B cell (primary cell): ENCODE measurements around the gene LSM3. TPM values are rescaled to one million over a fixed set of nuclear protein-coding genes. Genes with fewer than 3 reads are reported as not detected.

Experiments used
- ATAC-seq: fragments of 200-7000 bp; cut with Tn5 transposase; one replicate; pipeline ENCODE4 v1.10.0; 2021; ENCODE audit warnings: low read depth, mild to moderate bottlenecking, moderate number of reproducible peaks, moderate library complexity
- CTCF ChIA-PET: fragments of 350-600 bp; sonication (Branson Sonifier 250); formaldehyde crosslinking; loops from one replicate; lab custom pipeline; 2021; ENCODE audit warnings: antibody characterized with exemption, inconsistent platforms; lab: Charles Lee
- POLR2A ChIA-PET: fragments of 350-600 bp; sonication (Branson Sonifier 250); formaldehyde crosslinking; loops from one replicate; lab custom pipeline; 2021; ENCODE audit warnings: antibody characterized with exemption; lab: Charles Lee
- DNase-seq: peaks from one replicate; pipeline ENCODE4 v3.0.0; 2013
- H2AFZ ChIP-seq: 2 replicates; pipeline ENCODE4 v1.6.1; 2012; ENCODE audit warnings: mild to moderate bottlenecking, low read depth, low read length; ENCODE audit not compliant: insufficient read depth, poor library complexity, severe bottlenecking
- H3K27ac ChIP-seq, 2 donors: 1 replicate in 1 of 2; 2 replicates in 1 of 2; pipeline ENCODE4 v1.5.1; 2012 to 2013; ENCODE audit warnings: low read length in 2 of 2, mild to moderate bottlenecking in 2 of 2, moderate library complexity in 1 of 2
- H3K27me3 ChIP-seq, 4 experiments: fragments of 200-600 bp in 1 of 4; sonication (generic) in 1 of 4; replicated peaks in 1 of 4; 1 replicate in 2 of 4; 2 replicates in 2 of 4; pipeline versions ENCODE4 v1.6.1 to v1.7.0; 2013 to 2016; ENCODE audit warnings: low read length in 3 of 4, mild to moderate bottlenecking in 2 of 4, mixed read lengths in 1 of 4, moderate library complexity in 1 of 4; ENCODE audit not compliant: insufficient read depth in 4 of 4, control insufficient read depth in 3 of 4; ENCODE audit errors: control extremely low read depth in 1 of 4
- H3K36me3 ChIP-seq, 2 experiments: replicated peaks in 1 of 2; 1 replicate in 1 of 2; 2 replicates in 1 of 2; pipeline versions ENCODE4 v1.6.1 to v1.7.1; 2013; ENCODE audit warnings: low read length in 1 of 2; ENCODE audit not compliant: insufficient read depth in 2 of 2, control insufficient read depth in 1 of 2; ENCODE audit errors: control extremely low read depth in 1 of 2, extremely low read depth in 1 of 2
- H3K4me1 ChIP-seq, 2 donors: fragments of 200-600 bp in 1 of 2; sonication (generic) in 1 of 2; 1 replicate in 1 of 2; 2 replicates in 1 of 2; pipeline versions ENCODE4 v1.5.1 to v1.6.1; 2013 to 2017; ENCODE audit warnings: low read length in 2 of 2; ENCODE audit not compliant: control insufficient read depth in 2 of 2, insufficient read depth in 2 of 2
- H3K4me2 ChIP-seq: replicated peaks from 2 replicates; pipeline ENCODE3; 2012; ENCODE audit warnings: mild to moderate bottlenecking, low read depth, low read length; ENCODE audit not compliant: poor library complexity, severe bottlenecking
- H3K4me3 ChIP-seq, 5 experiments: fragments of 200-600 bp in 1 of 5; sonication (generic) in 1 of 5; 1 replicate in 3 of 5; 2 replicates in 2 of 5; pipeline versions ENCODE4 v1.5.1 to v1.7.0; 2011 to 2016; ENCODE audit warnings: low read length in 4 of 5, mild to moderate bottlenecking in 4 of 5, low read depth in 2 of 5, control low read depth in 1 of 5, moderate library complexity in 1 of 5; ENCODE audit not compliant: insufficient read depth in 1 of 5; ENCODE audit errors: control extremely low read depth in 1 of 5, extremely low read depth in 1 of 5
- H3K79me2 ChIP-seq: fragments of 200-600 bp; sonication (generic); one replicate; pipeline ENCODE4 v1.6.0; 2016; ENCODE audit warnings: low read length; ENCODE audit not compliant: control insufficient read depth, insufficient read depth
- H3K9ac ChIP-seq: fragments of 200-600 bp; sonication (generic); 2 replicates; pipeline ENCODE4 v1.6.1; 2017; ENCODE audit warnings: mild to moderate bottlenecking, low read length, moderate library complexity
- H3K9me3 ChIP-seq, 3 donors: one replicate each; pipeline versions ENCODE4 v1.6.1 to v1.7.1; 2013; ENCODE audit warnings: low read length in 2 of 3; ENCODE audit not compliant: control insufficient read depth in 2 of 3, insufficient read depth in 1 of 3; ENCODE audit errors: control extremely low read depth in 1 of 3
- H4K20me1 ChIP-seq: 2 replicates; pipeline ENCODE4 v1.6.0; 2012; ENCODE audit warnings: mild to moderate bottlenecking, low read length; ENCODE audit not compliant: insufficient read depth, control insufficient read depth, poor library complexity, severe bottlenecking
- H3K27ac Mint-ChIP-seq: one replicate; pipeline ENCODE4 v1.8.0; 2021; ENCODE audit warnings: mixed read lengths
- H3K27me3 Mint-ChIP-seq: one replicate; pipeline ENCODE4 v1.8.0; 2021; ENCODE audit warnings: mixed read lengths
- H3K4me1 Mint-ChIP-seq: one replicate; pipeline ENCODE4 v1.8.0; 2021; ENCODE audit warnings: mixed read lengths
- H3K4me3 Mint-ChIP-seq: one replicate; pipeline ENCODE4 v1.8.0; 2021; ENCODE audit warnings: mixed read lengths
- H3K9me3 Mint-ChIP-seq: one replicate; pipeline ENCODE4 v1.8.0; 2022; ENCODE audit warnings: mixed read lengths; ENCODE audit not compliant: insufficient read depth
- EZH2 ChIP-seq: IDR thresholded peaks from 2 replicates; pipeline ENCODE4 v1.6.1; 2012; ENCODE audit warnings: borderline replicate concordance, low read depth, mild to moderate bottlenecking, moderate library complexity, low read length; ENCODE audit not compliant: insufficient read depth, poor library complexity, severe bottlenecking
- whole genome bisulfite sequencing: methylation state at CpG from one replicate; pipeline ENCODE4 v1.1.5; 2013; ENCODE audit warnings: missing lambda C conversion rate; ENCODE audit not compliant: insufficient coverage; 5-methylcytosine and 5-hydroxymethylcytosine counted together
- intact Hi-C: fragments of 100-400 bp; cut with micrococcal nuclease; formaldehyde crosslinking; loops from one replicate; pipeline ENCODE4 v1.10.0; 2022
- polyA plus RNA-seq: library from polyadenylated mRNA; depleted of rRNA; stranded (reverse); fragments of >200 nt; gene quantifications from 2 replicates; pipeline ENCODE4 v1.2.3, GENCODE V29; 2012
- total RNA-seq, 2 donors: library from RNA; stranded (reverse); fragments of 120-200 nt in 1 of 2; gene quantifications; 1 replicate in 1 of 2; 2 replicates in 1 of 2; pipeline versions ENCODE4 v1.2.3 to v1.2.4, GENCODE V29; 2013 to 2022
- TF ChIP-seq, protein P1 (sequence below): fragments of 200-600 bp; IDR thresholded peaks from one replicate; pipeline ENCODE4 v1.8.0; 2022; ENCODE audit warnings: antibody characterized with exemption, mild to moderate bottlenecking

LSM3 gene
- total and polyA plus RNA-seq, 2 donors (not counting 1 experiment from before 2014, with no cell fraction given): 2.8 to 10.0 TPM

DNA sequence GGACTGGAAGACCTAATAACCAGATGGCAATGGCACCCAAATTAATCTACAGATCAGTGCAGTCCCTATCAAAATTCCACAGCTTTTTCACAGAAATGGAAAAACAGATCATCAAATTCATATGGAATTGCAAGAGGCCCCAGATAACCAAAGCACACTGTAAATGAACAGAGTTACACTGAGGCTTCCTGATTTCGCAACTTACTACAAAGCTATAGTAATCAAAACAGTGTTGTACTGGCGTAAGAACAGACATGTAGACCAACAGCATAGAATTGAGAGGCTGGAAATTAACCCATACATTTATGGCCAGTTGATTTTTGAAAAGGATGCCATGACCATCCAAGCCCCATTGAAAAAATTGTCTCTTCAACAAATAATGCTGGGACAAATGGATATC is 16.4 kb upstream of the LSM3 start:
- Mint-ChIP-seq H3K4me3 (no peak overlapping the region), H3K9me3 (peaks cover 10% of the 10 kb centered on the region), H3K27me3 (no peaks in the 10 kb centered on the region), H3K4me1 (no peaks in the 10 kb centered on the region), H3K27ac (no peak overlapping the region)
- peaks cover 0 to 13% (median 12%) of the 10 kb centered on the region in 3 donors for H3K9me3 ChIP-seq
- peaks cover 31 to 97% of the 10 kb centered on the region in 2 experiments for H3K36me3 ChIP-seq
- H3K27me3 ChIP-seq: no peaks in the 10 kb centered on the region
- H3K4me1 ChIP-seq: no peaks in the 10 kb centered on the region
- H3K4me3 ChIP-seq: no peak overlapping the region
- no peak overlapping the region for H3K4me2 ChIP-seq
- peaks cover 7% of the 10 kb centered on the region for H3K79me2 ChIP-seq
- no peak for ATAC-seq
- H3K27ac ChIP-seq: no peak overlapping the region
- WGBS: no CpG with 5 or more reads among the region's 2 CpGs
- H3K9ac ChIP-seq: no peak overlapping the region
- no peaks in the 10 kb centered on the region for H4K20me1 ChIP-seq
- intact Hi-C loops: loop anchor here (5.0 kb wide), 1 partner anchor 40 kb away; the partner anchor contains the start of gene CHCHD4
- ChIA-PET POLR2A (no interaction called here), CTCF (no interaction called here)
- no peak for TF ChIP-seq EZH2
- TF ChIP-seq, protein P1, sequence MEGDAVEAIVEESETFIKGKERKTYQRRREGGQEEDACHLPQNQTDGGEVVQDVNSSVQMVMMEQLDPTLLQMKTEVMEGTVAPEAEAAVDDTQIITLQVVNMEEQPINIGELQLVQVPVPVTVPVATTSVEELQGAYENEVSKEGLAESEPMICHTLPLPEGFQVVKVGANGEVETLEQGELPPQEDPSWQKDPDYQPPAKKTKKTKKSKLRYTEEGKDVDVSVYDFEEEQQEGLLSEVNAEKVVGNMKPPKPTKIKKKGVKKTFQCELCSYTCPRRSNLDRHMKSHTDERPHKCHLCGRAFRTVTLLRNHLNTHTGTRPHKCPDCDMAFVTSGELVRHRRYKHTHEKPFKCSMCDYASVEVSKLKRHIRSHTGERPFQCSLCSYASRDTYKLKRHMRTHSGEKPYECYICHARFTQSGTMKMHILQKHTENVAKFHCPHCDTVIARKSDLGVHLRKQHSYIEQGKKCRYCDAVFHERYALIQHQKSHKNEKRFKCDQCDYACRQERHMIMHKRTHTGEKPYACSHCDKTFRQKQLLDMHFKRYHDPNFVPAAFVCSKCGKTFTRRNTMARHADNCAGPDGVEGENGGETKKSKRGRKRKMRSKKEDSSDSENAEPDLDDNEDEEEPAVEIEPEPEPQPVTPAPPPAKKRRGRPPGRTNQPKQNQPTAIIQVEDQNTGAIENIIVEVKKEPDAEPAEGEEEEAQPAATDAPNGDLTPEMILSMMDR: no peak
- H2AFZ ChIP-seq: no peak overlapping the region
- no peak for DNase-seq

DNA sequence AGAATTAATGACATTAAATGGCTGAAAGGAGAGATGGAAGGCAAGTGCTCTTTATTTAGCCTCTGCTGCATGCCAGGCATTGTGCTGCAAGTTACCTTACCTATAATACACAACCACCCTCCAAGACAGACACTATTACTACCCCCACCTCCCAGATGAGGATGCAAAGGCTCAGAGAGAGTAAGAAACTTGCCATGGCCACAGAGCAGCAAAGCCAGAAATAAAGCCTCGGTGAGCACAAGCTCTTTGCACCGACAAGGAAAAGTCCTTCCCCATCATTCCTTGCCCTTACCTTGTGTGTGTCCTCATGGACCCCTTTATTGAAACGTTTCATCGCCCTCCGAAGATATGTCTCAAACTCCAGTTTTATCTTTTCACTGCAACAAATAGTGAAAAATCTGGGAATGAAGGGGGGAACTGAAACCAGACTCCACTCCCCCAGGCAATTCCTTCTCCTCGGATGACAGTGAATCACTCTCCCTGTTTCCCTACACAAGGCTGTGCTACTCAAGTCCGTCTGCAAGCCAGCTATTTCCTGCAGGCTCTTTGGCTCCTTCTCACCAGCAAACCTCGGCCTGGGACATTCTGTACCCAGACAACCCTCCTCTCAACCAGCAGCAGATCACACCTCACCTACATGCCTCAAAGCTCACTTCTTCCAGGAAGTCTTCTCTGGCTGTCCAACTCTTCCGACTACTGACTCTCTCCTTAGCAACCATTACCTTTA is 11.6 kb upstream of the LSM3 start:
- Histone ChIP-seq H3K9me3 (peaks cover 0 to 4% (median 2%) of the 10 kb centered on the region in 3 donors), H3K4me2 (no peak overlapping the region), H3K27ac (no peak overlapping the region), H3K27me3 (no peaks in the 10 kb centered on the region), H3K9ac (no peak overlapping the region), H3K4me3 (no peak overlapping the region), H4K20me1 (no peaks in the 10 kb centered on the region), H3K36me3 (peaks cover 3 to 97% of the 10 kb centered on the region in 2 experiments), H3K79me2 (peaks cover 35% of the 10 kb centered on the region), H3K4me1 (no peaks in the 10 kb centered on the region), H2AFZ (no peak overlapping the region)
- 98% methylated on average over 5 of the region's 9 CpGs for WGBS
- no peak for ATAC-seq
- POLR2A ChIA-PET: no interaction called here
- Mint-ChIP-seq H3K27me3 (no peaks in the 10 kb centered on the region), H3K9me3 (peaks cover 2% of the 10 kb centered on the region), H3K4me1 (peaks cover 5% of the 10 kb centered on the region), H3K4me3 (no peak overlapping the region), H3K27ac (no peak overlapping the region)
- intact Hi-C loops: no loop called here
- CTCF ChIA-PET: no interaction called here
- DNase-seq: no peak
- no peak for TF ChIP-seq EZH2
- TF ChIP-seq, protein P1: no peak
